GM23338 (cell line): Measurements from ENCODE around the gene CYTL1. TPM values are rescaled to one million over a fixed set of nuclear protein-coding genes. Genes with fewer than 3 reads are reported as not detected.

Experiments used
- ATAC-seq: fragments of 200-7000 bp; cut with Tn5 transposase; 3 replicates; pipeline ENCODE4 v1.9.1; 2020
- DNase-seq: peaks from one replicate; pipeline ENCODE4 v3.0.0-alpha.2; 2015; ENCODE audit warnings: low spot score
- H2AFZ ChIP-seq: fragments of 200-600 bp; sonication (generic); 2 replicates; pipeline ENCODE4 v1.8.0; 2016; ENCODE audit warnings: antibody characterized with exemption, mild to moderate bottlenecking, moderate library complexity
- H3F3A ChIP-seq: fragments of 200-600 bp; sonication (generic); replicated peaks from 2 replicates; pipeline ENCODE4 v1.8.0; 2017; ENCODE audit warnings: antibody characterized with exemption, mixed run types, low read depth
- H3K27ac ChIP-seq: fragments of 200-600 bp; sonication (generic); 2 replicates; pipeline ENCODE4 v1.6.1; 2016; ENCODE audit warnings: low read depth
- H3K27me3 ChIP-seq: fragments of 200-600 bp; sonication (generic); 2 replicates; pipeline ENCODE4 v1.8.0; 2016; ENCODE audit warnings: mild to moderate bottlenecking, mixed run types, moderate library complexity; ENCODE audit not compliant: insufficient read depth
- H3K36me3 ChIP-seq: fragments of 200-600 bp; sonication (generic); 2 replicates; pipeline ENCODE4 v1.8.0; 2016; ENCODE audit warnings: mild to moderate bottlenecking; ENCODE audit not compliant: insufficient read depth
- H3K4me1 ChIP-seq: fragments of 200-600 bp; sonication (generic); 2 replicates; pipeline ENCODE4 v1.8.0; 2016; ENCODE audit warnings: mild to moderate bottlenecking, moderate library complexity; ENCODE audit not compliant: insufficient read depth
- H3K4me2 ChIP-seq: fragments of 200-600 bp; sonication (generic); 2 replicates; pipeline ENCODE4 v1.7.1; 2017; ENCODE audit warnings: mixed run types
- H3K4me3 ChIP-seq: fragments of 200-600 bp; sonication (generic); 2 replicates; pipeline ENCODE4 v1.6.1; 2016; ENCODE audit warnings: mixed run types
- H3K79me2 ChIP-seq: fragments of 200-600 bp; sonication (generic); replicated peaks from 2 replicates; pipeline ENCODE4 v1.8.0; 2017; ENCODE audit warnings: mild to moderate bottlenecking; ENCODE audit not compliant: insufficient read depth
- H3K9me2 ChIP-seq: fragments of 200-600 bp; sonication (generic); 2 replicates; pipeline ENCODE4 v1.8.0; 2017; ENCODE audit not compliant: insufficient read depth
- H4K20me1 ChIP-seq: fragments of 200-600 bp; sonication (generic); replicated peaks from 2 replicates; pipeline ENCODE4 v1.8.0; 2017; ENCODE audit warnings: mild to moderate bottlenecking; ENCODE audit not compliant: insufficient read depth
- H3K27ac Mint-ChIP-seq: 2 replicates; pipeline ENCODE4 v1.8.0; 2020; ENCODE audit warnings: inconsistent platforms, mild to moderate bottlenecking, moderate library complexity, mixed read lengths
- H3K27me3 Mint-ChIP-seq: 3 replicates; pipeline ENCODE4 v1.8.0; 2022; ENCODE audit warnings: low read depth, mild to moderate bottlenecking, moderate library complexity, mixed read lengths, inconsistent platforms; ENCODE audit not compliant: insufficient read depth, poor library complexity
- H3K36me3 Mint-ChIP-seq: 3 replicates; pipeline ENCODE4 v1.8.0; 2021; ENCODE audit warnings: low read depth, mild to moderate bottlenecking, inconsistent platforms, moderate library complexity, mixed read lengths
- H3K4me1 Mint-ChIP-seq: 3 replicates; pipeline ENCODE4 v1.8.0; 2020; ENCODE audit warnings: mild to moderate bottlenecking, inconsistent platforms, mixed read lengths
- H3K4me3 Mint-ChIP-seq: 3 replicates; pipeline ENCODE4 v1.8.0; 2021; ENCODE audit warnings: moderate library complexity, mild to moderate bottlenecking, inconsistent platforms, mixed read lengths
- H3K9me3 Mint-ChIP-seq: 3 replicates; pipeline ENCODE4 v1.8.0; 2020; ENCODE audit warnings: moderate library complexity, mild to moderate bottlenecking, inconsistent platforms, mixed read lengths
- CREB1 ChIP-seq: fragments of 250-450 bp; sonication (Bioruptor Pico); IDR thresholded peaks from 2 replicates; pipeline ENCODE4 v1.5.0; 2020; ENCODE audit warnings: low read depth, mild to moderate bottlenecking, moderate library complexity
- CTCF ChIP-seq, 2 experiments: fragments of 200-600 bp in 1 of 2; sonication (generic) in 1 of 2; conservative IDR thresholded peaks; 2 replicates each; pipeline versions ENCODE4 v1.5.1 to v1.6.1; 2016 to 2017; ENCODE audit warnings: antibody characterized with exemption in 2 of 2, low read depth in 2 of 2, mild to moderate bottlenecking in 2 of 2, moderate library complexity in 1 of 2
- EZH2phosphoT487 ChIP-seq: fragments of 200-600 bp; sonication (generic); IDR thresholded peaks from one replicate; pipeline ENCODE4 v1.8.1; 2018; ENCODE audit warnings: antibody characterized with exemption; ENCODE audit not compliant: unreplicated experiment
- JUNB ChIP-seq: IDR thresholded peaks from one replicate; pipeline ENCODE4 v1.6.1; 2016; ENCODE audit warnings: antibody characterized with exemption; ENCODE audit not compliant: unreplicated experiment
- NANOG ChIP-seq: IDR thresholded peaks from 2 replicates; pipeline ENCODE4 v1.6.1; 2016; ENCODE audit warnings: antibody characterized with exemption, borderline replicate concordance
- REST ChIP-seq: IDR thresholded peaks from one replicate; pipeline ENCODE4 v1.6.1; 2018; ENCODE audit warnings: antibody characterized with exemption; ENCODE audit not compliant: unreplicated experiment
- ZNF114 ChIP-seq: fragments of 250-450 bp; sonication (Bioruptor Pico); IDR thresholded peaks from 2 replicates; pipeline ENCODE4 v1.5.0; 2020; ENCODE audit warnings: mild to moderate bottlenecking, moderate library complexity
- polyA plus RNA-seq: library from polyadenylated mRNA; unstranded; fragments of >200 nt; fragmentation: Nextera tagmentation; extraction: Ambion mirVana; gene quantifications from 2 replicates; pipeline ENCODE4 v1.2.1, GENCODE V29; 2016
- total RNA-seq: library from RNA; depleted of rRNA; stranded (reverse); fragments of >200 nt; shearing (Covaris generic); gene quantifications from 2 replicates; pipeline ENCODE4 v1.2.3, GENCODE V29; 2014

The CYTL1 gene
- total and polyA plus RNA-seq, 2 experiments from 2014 or later = 12.6 to 17.6 TPM

- Histone ChIP-seq H2AFZ (no peak overlapping the region), H3K4me1 (no peaks in the 10 kb centered on the region), H3K79me2 (no peaks in the 10 kb centered on the region), H3K27ac (no peak overlapping the region), H3K4me3 (no peak overlapping the region), H3K4me2 (no peak overlapping the region), H3F3A (no peaks in the 10 kb centered on the region), H3K9me2 (no peaks in the 10 kb centered on the region), H3K27me3 (no peaks in the 10 kb centered on the region), H4K20me1 (0 out of 2 replicates have a peak, but pooled peaks cover 2% of the 10 kb centered on the region), H3K36me3 (no peaks in the 10 kb centered on the region)
- H3K4me3 Mint-ChIP-seq = no peak overlapping the region
- H3K9me3 Mint-ChIP-seq = no peaks in the 10 kb centered on the region; the same call in 2 of the 3 replicates
- DNase-seq = no peak
- TF ChIP-seq REST = no peak
- no peak for TF ChIP-seq ZNF114 (CRISPR knock-in tag)
- no peak for TF ChIP-seq EZH2phosphoT487
- H3K36me3 Mint-ChIP-seq = no peaks in the 10 kb centered on the region
- no peak for ATAC-seq
- H3K4me1 Mint-ChIP-seq = no peaks in the 10 kb centered on the region
- no peak overlapping the region for H3K27ac Mint-ChIP-seq
- peaks cover 1% of the 10 kb centered on the region for H3K27me3 Mint-ChIP-seq
Measured at GRCh38 chr4:5012244-5012898, 6.9 kb downstream of the CYTL1 start.

GRCh38 chr4:5010984-5011383 is 8.3 kb downstream of the CYTL1 start:
- no peak overlapping the region for H3K4me3 ChIP-seq
- no peak overlapping the region for H3K4me3 Mint-ChIP-seq
- H3K79me2 ChIP-seq = no peaks in the 10 kb centered on the region
- TF ChIP-seq NANOG (no peak), CREB1 (CRISPR knock-in tag) (no peak), CTCF (conservative IDR thresholded peaks at IDR 0.05; ENCODE audit: low read depth in 2 of 2) (no peak), JUNB (no peak), REST (no peak)
- DNase-seq (no peak), ATAC-seq (no peak)
- no peaks in the 10 kb centered on the region for H3K9me3 Mint-ChIP-seq
- H2AFZ ChIP-seq = no peak overlapping the region
- H4K20me1 ChIP-seq = 0 out of 2 replicates have a peak, but pooled peaks cover 2% of the 10 kb centered on the region
- H3K36me3 ChIP-seq = no peaks in the 10 kb centered on the region
- H3K4me2 ChIP-seq = no peak overlapping the region
- H3K27me3 ChIP-seq = no peaks in the 10 kb centered on the region
- H3F3A ChIP-seq = no peaks in the 10 kb centered on the region
- H3K27ac Mint-ChIP-seq = no peak overlapping the region
- no peak overlapping the region for H3K27ac ChIP-seq
- no peaks in the 10 kb centered on the region for H3K9me2 ChIP-seq
- peaks cover under 1% of the 10 kb centered on the region for H3K27me3 Mint-ChIP-seq
- H3K4me1 ChIP-seq = no peaks in the 10 kb centered on the region
- no peaks in the 10 kb centered on the region for H3K36me3 Mint-ChIP-seq
- H3K4me1 Mint-ChIP-seq = 0 out of 3 replicates have a peak, but pooled peaks cover 2% of the 10 kb centered on the region
